Neural progenitor cell (in vitro differentiated cells): ENCODE measurements around the gene HDAC8. TPM values are rescaled to one million over a fixed set of nuclear protein-coding genes. Genes with fewer than 3 reads are reported as not detected.

ENCODE experiments used
- DNase-seq: peaks from one replicate; pipeline ENCODE4 v3.0.0-alpha.2; 2016; ENCODE audit warnings: low spot score
- H2AFZ ChIP-seq: fragments of 200-600 bp; sonication (generic); replicated peaks from 2 replicates; pipeline ENCODE4 v1.6.1; 2016; ENCODE audit warnings: antibody characterized with exemption
- H3F3A ChIP-seq: fragments of 200-600 bp; sonication (generic); 2 replicates; pipeline ENCODE4 v1.6.1; 2016; ENCODE audit warnings: antibody characterized with exemption, low read depth
- H3K27ac ChIP-seq: fragments of 200-600 bp; sonication (generic); 2 replicates; pipeline ENCODE4 v1.5.1; 2016; ENCODE audit warnings: mild to moderate bottlenecking
- H3K27me3 ChIP-seq: fragments of 200-600 bp; sonication (generic); 2 replicates; pipeline ENCODE4 v1.6.1; 2016; ENCODE audit warnings: mild to moderate bottlenecking, moderate library complexity
- H3K36me3 ChIP-seq: fragments of 200-600 bp; sonication (generic); 2 replicates; pipeline ENCODE4 v1.5.1; 2016
- H3K4me1 ChIP-seq: fragments of 200-600 bp; sonication (generic); 2 replicates; pipeline ENCODE4 v1.6.1; 2016; ENCODE audit warnings: mixed run types
- H3K4me2 ChIP-seq: fragments of 200-600 bp; sonication (generic); 2 replicates; pipeline ENCODE4 v1.6.1; 2016
- H3K4me3 ChIP-seq: fragments of 200-600 bp; sonication (generic); 2 replicates; pipeline ENCODE4 v1.5.1; 2016
- H3K79me2 ChIP-seq: fragments of 200-600 bp; sonication (generic); 2 replicates; pipeline ENCODE4 v1.6.1; 2016; ENCODE audit warnings: low read depth
- H3K9ac ChIP-seq: fragments of 200-600 bp; sonication (generic); 2 replicates; pipeline ENCODE4 v1.6.1; 2016
- H3K9me3 ChIP-seq: fragments of 200-600 bp; sonication (generic); 2 replicates; pipeline ENCODE4 v1.5.1; 2016; ENCODE audit warnings: low read depth
- H4K20me1 ChIP-seq: fragments of 200-600 bp; sonication (generic); 2 replicates; pipeline ENCODE4 v1.6.1; 2016; ENCODE audit warnings: low read depth
- H3K27ac Mint-ChIP-seq: 3 replicates; pipeline ENCODE4 v1.8.0; 2021; ENCODE audit warnings: mixed read lengths
- H3K27me3 Mint-ChIP-seq: 2 replicates; pipeline ENCODE4 v1.8.0; 2022; ENCODE audit warnings: low read depth, mild to moderate bottlenecking, inconsistent platforms, moderate library complexity, mixed read lengths; ENCODE audit not compliant: insufficient read depth
- H3K36me3 Mint-ChIP-seq: 3 replicates; pipeline ENCODE4 v1.8.0; 2021; ENCODE audit warnings: mixed read lengths
- H3K4me1 Mint-ChIP-seq: 3 replicates; pipeline ENCODE4 v1.8.0; 2021; ENCODE audit warnings: mixed read lengths
- H3K4me3 Mint-ChIP-seq: 3 replicates; pipeline ENCODE4 v1.8.0; 2021; ENCODE audit warnings: mild to moderate bottlenecking, moderate library complexity, mixed read lengths
- H3K9me3 Mint-ChIP-seq: 3 replicates; pipeline ENCODE4 v1.8.0; 2020; ENCODE audit warnings: mixed read lengths
- EZH2 ChIP-seq: fragments of 200-600 bp; sonication (generic); IDR thresholded peaks from 2 replicates; pipeline ENCODE4 v1.6.1; 2017; ENCODE audit warnings: antibody characterized with exemption, mild to moderate bottlenecking, moderate library complexity
- EZH2phosphoT487 ChIP-seq: fragments of 200-600 bp; sonication (generic); IDR thresholded peaks from 2 replicates; pipeline ENCODE4 v1.6.1; 2017; ENCODE audit warnings: antibody characterized with exemption
- total RNA-seq: library from RNA; depleted of rRNA; stranded (reverse); fragments of >200 nt; gene quantifications from 2 replicates; pipeline ENCODE4 v1.2.3, GENCODE V29; 2015; ENCODE audit warnings: low replicate concordance
- TF ChIP-seq, protein P1 (sequence below): fragments of 200-600 bp; sonication (generic); IDR thresholded peaks from 2 replicates; pipeline ENCODE4 v1.5.1; 2017; ENCODE audit warnings: antibody characterized with exemption, mild to moderate bottlenecking

The HDAC8 gene
- total RNA-seq, 1 donor from 2014 or later = 37.8 TPM

DNA sequence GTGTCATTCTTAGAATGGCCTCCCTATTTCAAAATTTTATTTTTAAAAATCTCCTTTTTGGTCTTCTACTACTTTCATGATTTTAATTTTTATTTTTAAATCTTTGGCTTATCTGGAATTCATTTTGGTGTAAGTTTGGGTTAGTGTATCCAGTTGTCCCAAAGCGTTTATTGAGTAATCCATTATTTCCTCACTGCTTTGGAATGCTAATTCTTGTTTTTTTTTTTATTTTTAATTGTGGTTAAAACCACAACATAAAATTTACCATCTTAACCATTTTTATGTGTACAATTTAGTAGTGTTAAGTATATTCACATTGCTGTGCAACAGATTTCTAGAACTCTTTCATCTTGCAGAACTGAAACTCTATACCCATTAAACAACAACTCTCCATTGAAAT lies 275.7 kb downstream of the HDAC8 start:
- Mint-ChIP-seq H3K4me1 (no peaks in the 10 kb centered on the region), H3K36me3 (no peaks in the 10 kb centered on the region), H3K27ac (no peak overlapping the region), H3K27me3 (no peaks in the 10 kb centered on the region), H3K9me3 (peaks cover 19% of the 10 kb centered on the region), H3K4me3 (no peak overlapping the region)
- no peaks in the 10 kb centered on the region for H3K9me3 ChIP-seq
- H3K27ac ChIP-seq = no peak overlapping the region
- H2AFZ ChIP-seq = no peak overlapping the region
- peaks cover 17% of the 10 kb centered on the region for H3K27me3 ChIP-seq
- H3K4me2 ChIP-seq = no peak overlapping the region
- no peaks in the 10 kb centered on the region for H3F3A ChIP-seq
- DNase-seq = no peak
- no peak overlapping the region for H3K4me3 ChIP-seq
- H3K4me1 ChIP-seq = no peaks in the 10 kb centered on the region
- H4K20me1 ChIP-seq = no peaks in the 10 kb centered on the region
- no peaks in the 10 kb centered on the region for H3K36me3 ChIP-seq
- H3K9ac ChIP-seq = no peak overlapping the region
- no peaks in the 10 kb centered on the region for H3K79me2 ChIP-seq
- TF ChIP-seq EZH2 (no peak), EZH2phosphoT487 (no peak)
- TF ChIP-seq, protein P1, sequence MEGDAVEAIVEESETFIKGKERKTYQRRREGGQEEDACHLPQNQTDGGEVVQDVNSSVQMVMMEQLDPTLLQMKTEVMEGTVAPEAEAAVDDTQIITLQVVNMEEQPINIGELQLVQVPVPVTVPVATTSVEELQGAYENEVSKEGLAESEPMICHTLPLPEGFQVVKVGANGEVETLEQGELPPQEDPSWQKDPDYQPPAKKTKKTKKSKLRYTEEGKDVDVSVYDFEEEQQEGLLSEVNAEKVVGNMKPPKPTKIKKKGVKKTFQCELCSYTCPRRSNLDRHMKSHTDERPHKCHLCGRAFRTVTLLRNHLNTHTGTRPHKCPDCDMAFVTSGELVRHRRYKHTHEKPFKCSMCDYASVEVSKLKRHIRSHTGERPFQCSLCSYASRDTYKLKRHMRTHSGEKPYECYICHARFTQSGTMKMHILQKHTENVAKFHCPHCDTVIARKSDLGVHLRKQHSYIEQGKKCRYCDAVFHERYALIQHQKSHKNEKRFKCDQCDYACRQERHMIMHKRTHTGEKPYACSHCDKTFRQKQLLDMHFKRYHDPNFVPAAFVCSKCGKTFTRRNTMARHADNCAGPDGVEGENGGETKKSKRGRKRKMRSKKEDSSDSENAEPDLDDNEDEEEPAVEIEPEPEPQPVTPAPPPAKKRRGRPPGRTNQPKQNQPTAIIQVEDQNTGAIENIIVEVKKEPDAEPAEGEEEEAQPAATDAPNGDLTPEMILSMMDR = no peak

DNA sequence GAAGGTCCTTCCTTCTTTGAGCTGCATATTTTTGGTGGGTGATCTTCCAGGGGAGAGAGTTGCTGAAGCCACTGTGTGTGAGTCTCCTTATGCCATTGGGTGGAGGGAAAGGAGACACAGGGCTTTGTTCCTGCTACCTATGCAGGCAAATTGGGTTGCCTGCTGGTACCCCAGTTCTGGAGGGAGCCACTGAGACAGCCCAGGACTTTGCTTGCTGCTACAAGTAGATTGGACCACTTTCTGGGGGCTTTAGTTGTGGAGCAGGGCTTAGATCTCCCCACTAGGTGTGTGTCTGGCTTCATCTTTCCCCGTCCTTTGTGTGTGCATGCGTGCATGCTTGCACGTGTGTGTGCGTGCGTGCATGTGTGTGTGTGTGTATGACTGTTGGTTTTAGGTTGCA lies 276.9 kb downstream of the HDAC8 start:
- no peak for TF ChIP-seq EZH2
- TF ChIP-seq EZH2phosphoT487 = no peak
- TF ChIP-seq, protein P1 = no peak
- Histone ChIP-seq H3K79me2 (no peaks in the 10 kb centered on the region), H3K9me3 (no peaks in the 10 kb centered on the region), H3F3A (no peaks in the 10 kb centered on the region), H3K4me2 (no peak overlapping the region), H3K9ac (no peak overlapping the region), H2AFZ (no peak overlapping the region), H3K36me3 (no peaks in the 10 kb centered on the region), H3K4me1 (no peaks in the 10 kb centered on the region), H3K4me3 (no peak overlapping the region), H3K27me3 (peaks cover 4% of the 10 kb centered on the region), H4K20me1 (no peaks in the 10 kb centered on the region), H3K27ac (no peak overlapping the region)
- no peak overlapping the region for H3K27ac Mint-ChIP-seq
- peaks cover 22% of the 10 kb centered on the region for H3K9me3 Mint-ChIP-seq
- no peaks in the 10 kb centered on the region for H3K27me3 Mint-ChIP-seq
- no peaks in the 10 kb centered on the region for H3K36me3 Mint-ChIP-seq
- no peak overlapping the region for H3K4me3 Mint-ChIP-seq
- H3K4me1 Mint-ChIP-seq = no peaks in the 10 kb centered on the region
- DNase-seq = no peak

DNA sequence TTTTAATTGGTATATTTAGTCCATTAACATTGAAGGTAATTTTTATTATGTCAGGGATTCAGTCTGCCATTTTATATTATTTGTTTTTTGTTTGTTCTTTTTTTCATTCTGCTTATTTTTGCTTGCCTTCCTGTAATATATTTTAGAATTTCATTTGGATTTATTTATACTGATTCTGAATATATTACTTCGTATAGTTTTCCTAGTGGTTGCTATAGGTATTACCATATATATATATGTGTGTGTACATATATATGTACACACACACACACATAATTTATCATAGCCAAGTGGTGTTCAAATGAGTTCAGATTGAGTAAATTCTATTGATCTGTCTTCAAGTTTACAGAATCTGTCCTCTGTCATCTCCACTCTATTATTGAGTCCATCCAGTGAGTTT lies 278.1 kb downstream of the HDAC8 start:
- no peak overlapping the region for H3K4me3 Mint-ChIP-seq
- peaks cover 20% of the 10 kb centered on the region for H3K9me3 Mint-ChIP-seq
- TF ChIP-seq EZH2 = no peak
- TF ChIP-seq, protein P1 = no peak
- no peak for TF ChIP-seq EZH2phosphoT487
- peaks cover 3% of the 10 kb centered on the region for H3K27me3 ChIP-seq
- no peak overlapping the region for H3K27ac Mint-ChIP-seq
- H3K36me3 Mint-ChIP-seq = no peaks in the 10 kb centered on the region
- H3K36me3 ChIP-seq = no peaks in the 10 kb centered on the region
- H2AFZ ChIP-seq = no peak overlapping the region
- H3K9me3 ChIP-seq = no peaks in the 10 kb centered on the region
- no peak overlapping the region for H3K4me2 ChIP-seq
- H3K79me2 ChIP-seq = no peaks in the 10 kb centered on the region
- no peak overlapping the region for H3K4me3 ChIP-seq
- H3K27me3 Mint-ChIP-seq = no peaks in the 10 kb centered on the region
- H3K4me1 Mint-ChIP-seq = no peaks in the 10 kb centered on the region
- no peaks in the 10 kb centered on the region for H4K20me1 ChIP-seq
- no peaks in the 10 kb centered on the region for H3F3A ChIP-seq
- no peaks in the 10 kb centered on the region for H3K4me1 ChIP-seq
- H3K27ac ChIP-seq = no peak overlapping the region
- no peak overlapping the region for H3K9ac ChIP-seq
- no peak for DNase-seq
